Measurements from ENCODE around the gene TAS2R30. TPM values are rescaled to one million over a fixed set of nuclear protein-coding genes. Genes with fewer than 3 reads are reported as not detected.

TAS2R30 gene
- 2.6 and 3.4 TPM in 2 replicates for total RNA-seq
- long read RNA-seq, result 0 reads

- no peaks in the 10 kb centered on the region for H3K9me3 Mint-ChIP-seq (ENCODE audit: unreplicated experiment)
- TF ChIP-seq CTCF (IDR thresholded peaks at IDR 0.05), result no peak
- no peak within 1 kb of the TSS for H3K4me3 Mint-ChIP-seq (ENCODE audit: unreplicated experiment)
- H3K27me3 Mint-ChIP-seq (ENCODE audit: unreplicated experiment), result no peaks in the 10 kb centered on the region
- no peaks in the 10 kb centered on the region for H3K4me1 Mint-ChIP-seq (ENCODE audit: unreplicated experiment)
- H3K36me3 Mint-ChIP-seq (ENCODE audit: unreplicated experiment), result peaks cover 1% of the 10 kb centered on the region
- no peak within 1 kb of the TSS for H3K27ac Mint-ChIP-seq (ENCODE audit: unreplicated experiment)
- no peak for DNase-seq (ENCODE audit: extremely low spot score, unreplicated experiment)
Measured at GRCh38 chr12:11134305-11134704, at the start of gene TAS2R30. TAS2R30 (minus strand) TSS chr12:11134644; CDS start chr12:11134244, 400 bp downstream.

- no peaks in the 10 kb centered on the region for H3K9me3 Mint-ChIP-seq (ENCODE audit: unreplicated experiment)
- DNase-seq (ENCODE audit: extremely low spot score, unreplicated experiment), result no peak
- peaks cover 2% of the 10 kb centered on the region for H3K27me3 Mint-ChIP-seq (ENCODE audit: unreplicated experiment)
- H3K27ac Mint-ChIP-seq (ENCODE audit: unreplicated experiment), result no peak overlapping the region
- no peaks in the 10 kb centered on the region for H3K4me1 Mint-ChIP-seq (ENCODE audit: unreplicated experiment)
- no peak for TF ChIP-seq CTCF (IDR thresholded peaks at IDR 0.05)
- no peak overlapping the region for H3K4me3 Mint-ChIP-seq (ENCODE audit: unreplicated experiment)
- no peaks in the 10 kb centered on the region for H3K36me3 Mint-ChIP-seq (ENCODE audit: unreplicated experiment)
Measured at GRCh38 chr12:11183011-11183410, 48.6 kb upstream of the TAS2R30 start.

GRCh38 chr12:11182529-11182928, 48.1 kb upstream of the TAS2R30 start:
- no peak for DNase-seq (ENCODE audit: extremely low spot score, unreplicated experiment)
- TF ChIP-seq CTCF (IDR thresholded peaks at IDR 0.05), result no peak
- H3K27ac Mint-ChIP-seq (ENCODE audit: unreplicated experiment), result no peak overlapping the region
- H3K27me3 Mint-ChIP-seq (ENCODE audit: unreplicated experiment), result peaks cover 2% of the 10 kb centered on the region
- no peak overlapping the region for H3K4me3 Mint-ChIP-seq (ENCODE audit: unreplicated experiment)
- no peaks in the 10 kb centered on the region for H3K36me3 Mint-ChIP-seq (ENCODE audit: unreplicated experiment)
- H3K9me3 Mint-ChIP-seq (ENCODE audit: unreplicated experiment), result no peaks in the 10 kb centered on the region
- H3K4me1 Mint-ChIP-seq (ENCODE audit: unreplicated experiment), result no peaks in the 10 kb centered on the region

GRCh38 chr12:11178250-11178649, 43.8 kb upstream of the TAS2R30 start:
- Mint-ChIP-seq H3K36me3 (ENCODE audit: unreplicated experiment) (peaks cover 3% of the 10 kb centered on the region), H3K27ac (ENCODE audit: unreplicated experiment) (no peak overlapping the region), H3K4me1 (ENCODE audit: unreplicated experiment) (peaks cover 6% of the 10 kb centered on the region), H3K27me3 (ENCODE audit: unreplicated experiment) (no peaks in the 10 kb centered on the region), H3K9me3 (ENCODE audit: unreplicated experiment) (no peaks in the 10 kb centered on the region), H3K4me3 (ENCODE audit: unreplicated experiment) (no peak overlapping the region)
- no peak for DNase-seq (ENCODE audit: extremely low spot score, unreplicated experiment)
- TF ChIP-seq CTCF (IDR thresholded peaks at IDR 0.05), result no peak

GRCh38 chr12:11174022-11174421, 39.6 kb upstream of the TAS2R30 start:
- Mint-ChIP-seq H3K27me3 (ENCODE audit: unreplicated experiment) (no peaks in the 10 kb centered on the region), H3K27ac (ENCODE audit: unreplicated experiment) (no peak overlapping the region), H3K4me1 (ENCODE audit: unreplicated experiment) (peaks cover 34% of the 10 kb centered on the region), H3K9me3 (ENCODE audit: unreplicated experiment) (no peaks in the 10 kb centered on the region), H3K36me3 (ENCODE audit: unreplicated experiment) (peaks cover 5% of the 10 kb centered on the region), H3K4me3 (ENCODE audit: unreplicated experiment) (no peak overlapping the region)
- DNase-seq (ENCODE audit: extremely low spot score, unreplicated experiment), result no peak
- TF ChIP-seq CTCF (IDR thresholded peaks at IDR 0.05), result no peak

Data from osteocyte (in vitro differentiated cells).